HEK293 (cell line): ENCODE results near the gene VAMP8.

Experiments
- CTCF ChIA-PET: fragments of 350-600 bp; formaldehyde crosslinking; extraction: SDS; loops from one replicate; lab custom pipeline; 2021; ENCODE audit warnings: antibody characterized with exemption; lab: Yijun Ruan, JAX
- POLR2A ChIA-PET: fragments of 300-600 bp; formaldehyde crosslinking; extraction: SDS; loops from one replicate; lab custom pipeline; 2020; ENCODE audit warnings: antibody characterized with exemption, inconsistent platforms; lab: Yijun Ruan, JAX
- H3K27ac ChIP-seq: fragments of 200-500 bp; sonication (Bioruptor generic); 2 replicates; pipeline ENCODE4 v1.5.1; 2014; ENCODE audit warnings: low read depth, low read length, control low read depth, inconsistent platforms; ENCODE audit errors: extremely low read depth
- H3K36me3 ChIP-seq, 2 experiments: fragments of 200-500 bp in 1 of 2; sonication (Bioruptor generic) in 1 of 2; 1 replicate in 1 of 2; 2 replicates in 1 of 2; pipeline ENCODE4 v1.5.1; 2014 to 2017; ENCODE audit warnings: inconsistent platforms in 2 of 2, low read length in 2 of 2; ENCODE audit not compliant: control insufficient read depth in 2 of 2, insufficient read depth in 1 of 2
- H3K4me1 ChIP-seq: fragments of 200-500 bp; sonication (Bioruptor generic); 2 replicates; pipeline ENCODE4 v1.5.1; 2014; ENCODE audit warnings: mild to moderate bottlenecking, low read length, inconsistent platforms; ENCODE audit not compliant: control insufficient read depth, insufficient read depth
- H3K4me3 ChIP-seq: 2 replicates; pipeline ENCODE4 v1.5.1; 2011; ENCODE audit warnings: low read depth, mild to moderate bottlenecking, control low read depth, low read length, moderate library complexity
- H3K9me3 ChIP-seq: fragments of 200-500 bp; sonication (Bioruptor generic); 2 replicates; pipeline ENCODE4 v1.5.1; 2014; ENCODE audit warnings: low read depth, low read length, inconsistent platforms; ENCODE audit not compliant: control insufficient read depth, insufficient read depth
- GLIS2 ChIP-seq: fragments of 450-650 bp; formaldehyde crosslinking; IDR thresholded peaks from 2 replicates; pipeline ENCODE4 v1.5.1; 2016; ENCODE audit warnings: missing biosample characterization, missing genetic modification characterization
- HIC1 ChIP-seq: fragments of 450-650 bp; formaldehyde crosslinking; IDR thresholded peaks from 2 replicates; pipeline ENCODE4 v1.5.1; 2016; ENCODE audit warnings: missing biosample characterization, missing genetic modification characterization
- IKZF3 ChIP-seq: fragments of 450-650 bp; IDR thresholded peaks from 2 replicates; pipeline ENCODE4 v1.5.0; 2018; ENCODE audit warnings: missing biosample characterization, mild to moderate bottlenecking, missing genetic modification characterization, moderate library complexity
- SP3 ChIP-seq: fragments of 450-650 bp; formaldehyde crosslinking; IDR thresholded peaks from 2 replicates; pipeline ENCODE4 v1.5.1; 2016; ENCODE audit warnings: missing biosample characterization, missing genetic modification characterization
- ZBTB17 ChIP-seq: fragments of 450-650 bp; formaldehyde crosslinking; IDR thresholded peaks from 2 replicates; pipeline ENCODE4 v1.5.1; 2016; ENCODE audit warnings: missing biosample characterization, missing genetic modification characterization
- ZBTB20 ChIP-seq: fragments of 450-650 bp; formaldehyde crosslinking; IDR thresholded peaks from 2 replicates; pipeline ENCODE4 v1.5.1; 2016; ENCODE audit warnings: missing biosample characterization, missing genetic modification characterization
- ZBTB44 ChIP-seq: fragments of 450-650 bp; IDR thresholded peaks from 2 replicates; pipeline ENCODE4 v1.5.1; 2018; ENCODE audit warnings: missing biosample characterization, mild to moderate bottlenecking, missing genetic modification characterization
- ZBTB48 ChIP-seq: fragments of 450-650 bp; formaldehyde crosslinking; IDR thresholded peaks from 2 replicates; pipeline ENCODE4 v1.5.1; 2016; ENCODE audit warnings: missing biosample characterization, missing genetic modification characterization
- ZBTB8A ChIP-seq: fragments of 450-650 bp; formaldehyde crosslinking; IDR thresholded peaks from 2 replicates; pipeline ENCODE4 v1.5.1; 2016; ENCODE audit warnings: missing biosample characterization, missing genetic modification characterization
- ZNF10 ChIP-seq: fragments of 450-650 bp; formaldehyde crosslinking; IDR thresholded peaks from 2 replicates; pipeline ENCODE4 v1.5.1; 2017; ENCODE audit warnings: missing biosample characterization, missing genetic modification characterization
- ZNF335 ChIP-seq: fragments of 450-650 bp; formaldehyde crosslinking; conservative IDR thresholded peaks from 2 replicates; pipeline ENCODE4 v1.5.1; 2016; ENCODE audit warnings: missing biosample characterization, missing genetic modification characterization
- ZNF341 ChIP-seq: fragments of 450-650 bp; formaldehyde crosslinking; IDR thresholded peaks from 2 replicates; pipeline ENCODE4; 2016; ENCODE audit warnings: low read depth, missing biosample characterization, missing genetic modification characterization
- ZNF37A ChIP-seq: fragments of 450-650 bp; IDR thresholded peaks from 2 replicates; pipeline ENCODE4 v1.5.1; 2018; ENCODE audit warnings: missing biosample characterization, missing genetic modification characterization
- ZNF561 ChIP-seq: fragments of 450-650 bp; IDR thresholded peaks from 2 replicates; pipeline ENCODE4 v1.5.1; 2018; ENCODE audit warnings: missing biosample characterization, missing genetic modification characterization, borderline replicate concordance
- ZNF600 ChIP-seq: fragments of 450-650 bp; formaldehyde crosslinking; IDR thresholded peaks from 2 replicates; pipeline ENCODE4 v1.5.1; 2016; ENCODE audit warnings: missing biosample characterization, missing genetic modification characterization
- ZNF76 ChIP-seq: fragments of 450-650 bp; formaldehyde crosslinking; IDR thresholded peaks from 2 replicates; pipeline ENCODE4; 2016; ENCODE audit warnings: low read depth, missing biosample characterization, missing genetic modification characterization, borderline replicate concordance
- ZNF776 ChIP-seq: fragments of 450-650 bp; formaldehyde crosslinking; IDR thresholded peaks from 2 replicates; pipeline ENCODE4 v1.5.0; 2017; ENCODE audit warnings: missing biosample characterization, missing genetic modification characterization, borderline replicate concordance
- ZNF791 ChIP-seq: fragments of 450-650 bp; formaldehyde crosslinking; IDR thresholded peaks from 2 replicates; pipeline ENCODE4 v1.5.1; 2016; ENCODE audit warnings: missing biosample characterization, missing genetic modification characterization
- ZXDB ChIP-seq: fragments of 450-650 bp; formaldehyde crosslinking; IDR thresholded peaks from 2 replicates; pipeline ENCODE4 v1.5.1; 2016; ENCODE audit warnings: missing biosample characterization, missing genetic modification characterization
- TF ChIP-seq, protein P1 (sequence below): fragments of 450-650 bp; formaldehyde crosslinking; IDR thresholded peaks from 2 replicates; pipeline ENCODE4 v1.5.1; 2016; ENCODE audit warnings: missing biosample characterization, missing genetic modification characterization
- TF ChIP-seq, protein P2 (sequence below): fragments of 450-650 bp; formaldehyde crosslinking; IDR thresholded peaks from 2 replicates; pipeline ENCODE4 v1.5.1; 2016; ENCODE audit warnings: missing biosample characterization, missing genetic modification characterization

VAMP8 gene

DNA sequence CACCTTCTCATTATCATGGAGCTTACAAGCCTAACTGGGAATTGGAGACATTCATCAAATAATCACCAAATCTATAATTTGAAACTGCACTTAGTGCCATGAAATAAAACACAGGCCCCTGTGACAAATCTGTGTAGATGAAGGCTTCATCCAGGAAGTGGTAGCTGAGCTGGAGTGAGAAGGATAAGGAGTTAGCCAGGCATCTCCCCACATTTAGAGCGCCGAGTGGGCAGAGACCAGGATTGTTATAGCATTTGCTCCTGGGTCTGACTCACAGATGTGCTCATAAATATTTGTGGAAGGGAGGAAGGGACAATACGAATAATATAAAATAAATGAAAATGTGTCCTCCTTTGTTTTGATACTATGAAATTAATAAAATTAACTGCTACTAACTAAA is 40.9 kb upstream of the VAMP8 start:
- TF ChIP-seq ZBTB17 (tag by site-specific recombination) (peak; percentile 94), ZNF561 (no peak)
- TF ChIP-seq, all 188 proteins: peak for 1
- no peak overlapping the region for H3K27ac ChIP-seq
- H3K9me3 ChIP-seq, result no peaks in the 10 kb centered on the region
- no peak overlapping the region for H3K4me3 ChIP-seq
- H3K4me1 ChIP-seq, result 0 out of 2 replicates have a peak, but pooled peaks cover 2% of the 10 kb centered on the region
- ChIA-PET CTCF (interaction anchor here (0.7 to 9.1 kb wide), 4 partner anchors 50 to 116 kb away, joined by 3 to 73 read pairs (median 3); partner anchors contain the start of gene SH2D6), POLR2A (interaction anchor here (1.9 to 5.3 kb wide), 3 partner anchors 12 to 118 kb away, joined by 7 to 106 read pairs (median 11); partner anchors contain the start of gene SH2D6)
- H3K36me3 ChIP-seq, result peaks cover 4 to 20% of the 10 kb centered on the region in 2 experiments; a peak in 2 of 3 replicates

GRCh38 chr2:85537600-85538506 is 39.5 kb upstream of the VAMP8 start:
- ChIA-PET POLR2A (interaction anchor here (0.5 to 5.3 kb wide), 35 partner anchors 13 to 568 kb away, joined by 3 to 106 read pairs (median 7); partner anchors contain the start of genes ELMOD3, GGCX, POLR1A and PTCD3), CTCF (interaction anchor here (0.5 to 9.1 kb wide), 11 partner anchors 11 to 183 kb away, joined by 3 to 73 read pairs (median 3); partner anchors contain the start of gene SH2D6)
- Histone ChIP-seq H3K4me1 (0 out of 2 replicates have a peak, but pooled peaks cover 2% of the 10 kb centered on the region), H3K27ac (peak overlapping the region; percentile 99), H3K4me3 (peak overlapping the region; percentile 59), H3K9me3 (no peaks in the 10 kb centered on the region), H3K36me3 (peaks cover 16 to 34% of the 10 kb centered on the region in 2 experiments)
- peak; percentile 39; the same call in 1 of the 2 replicates for TF ChIP-seq ZBTB20 (tag by site-specific recombination)
- TF ChIP-seq, protein P1, sequence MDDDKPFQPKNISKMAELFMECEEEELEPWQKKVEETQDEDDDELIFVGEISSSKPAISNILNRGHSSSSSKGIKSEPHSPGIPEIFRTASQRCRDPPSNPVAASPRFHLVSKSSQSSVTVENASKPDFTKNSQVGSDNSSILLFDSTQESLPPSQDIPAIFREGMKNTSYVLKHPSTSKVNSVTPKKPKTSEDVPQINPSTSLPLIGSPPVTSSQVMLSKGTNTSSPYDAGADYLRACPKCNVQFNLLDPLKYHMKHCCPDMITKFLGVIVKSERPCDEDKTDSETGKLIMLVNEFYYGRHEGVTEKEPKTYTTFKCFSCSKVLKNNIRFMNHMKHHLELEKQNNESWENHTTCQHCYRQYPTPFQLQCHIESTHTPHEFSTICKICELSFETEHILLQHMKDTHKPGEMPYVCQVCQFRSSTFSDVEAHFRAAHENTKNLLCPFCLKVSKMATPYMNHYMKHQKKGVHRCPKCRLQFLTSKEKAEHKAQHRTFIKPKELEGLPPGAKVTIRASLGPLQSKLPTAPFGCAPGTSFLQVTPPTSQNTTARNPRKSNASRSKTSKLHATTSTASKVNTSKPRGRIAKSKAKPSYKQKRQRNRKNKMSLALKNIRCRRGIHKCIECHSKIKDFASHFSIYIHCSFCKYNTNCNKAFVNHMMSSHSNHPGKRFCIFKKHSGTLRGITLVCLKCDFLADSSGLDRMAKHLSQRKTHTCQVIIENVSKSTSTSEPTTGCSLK (tag by site-specific recombination), result no peak
- TF ChIP-seq ZNF10 (tag by site-specific recombination), result peak; percentile 67; the same call in 1 of the 2 replicates
- TF ChIP-seq ZNF600 (tag by site-specific recombination), result peak; percentile 55; the same call in 1 of the 2 replicates
- peak; percentile 61 for TF ChIP-seq ZNF341
- peak; percentile 36; the same call in 1 of the 2 replicates for TF ChIP-seq SP3
- TF ChIP-seq ZBTB44 (tag by site-specific recombination), result 0 out of 2 replicates have a peak, but pooled peaks have one; percentile 9
- no peak for TF ChIP-seq HIC1
- TF ChIP-seq GLIS2, result peak; percentile 90
- peak; percentile 65 for TF ChIP-seq ZNF335
- TF ChIP-seq ZNF791 (tag by site-specific recombination), result no peak
- no peak for TF ChIP-seq ZNF776 (tag by site-specific recombination)
- 0 out of 2 replicates have a peak, but pooled peaks have one; percentile 46 for TF ChIP-seq ZNF76 (tag by site-specific recombination)
- TF ChIP-seq, protein P2, sequence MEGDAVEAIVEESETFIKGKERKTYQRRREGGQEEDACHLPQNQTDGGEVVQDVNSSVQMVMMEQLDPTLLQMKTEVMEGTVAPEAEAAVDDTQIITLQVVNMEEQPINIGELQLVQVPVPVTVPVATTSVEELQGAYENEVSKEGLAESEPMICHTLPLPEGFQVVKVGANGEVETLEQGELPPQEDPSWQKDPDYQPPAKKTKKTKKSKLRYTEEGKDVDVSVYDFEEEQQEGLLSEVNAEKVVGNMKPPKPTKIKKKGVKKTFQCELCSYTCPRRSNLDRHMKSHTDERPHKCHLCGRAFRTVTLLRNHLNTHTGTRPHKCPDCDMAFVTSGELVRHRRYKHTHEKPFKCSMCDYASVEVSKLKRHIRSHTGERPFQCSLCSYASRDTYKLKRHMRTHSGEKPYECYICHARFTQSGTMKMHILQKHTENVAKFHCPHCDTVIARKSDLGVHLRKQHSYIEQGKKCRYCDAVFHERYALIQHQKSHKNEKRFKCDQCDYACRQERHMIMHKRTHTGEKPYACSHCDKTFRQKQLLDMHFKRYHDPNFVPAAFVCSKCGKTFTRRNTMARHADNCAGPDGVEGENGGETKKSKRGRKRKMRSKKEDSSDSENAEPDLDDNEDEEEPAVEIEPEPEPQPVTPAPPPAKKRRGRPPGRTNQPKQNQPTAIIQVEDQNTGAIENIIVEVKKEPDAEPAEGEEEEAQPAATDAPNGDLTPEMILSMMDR (tag by site-specific recombination), result peak; percentile 69
- peak; percentile 66 for TF ChIP-seq IKZF3 (tag by site-specific recombination)
- peak; percentile 26; the same call in 1 of the 2 replicates for TF ChIP-seq ZXDB (tag by site-specific recombination)
- no peak for TF ChIP-seq ZNF37A
- TF ChIP-seq ZBTB48 (tag by site-specific recombination), result peak; percentile 64
- TF ChIP-seq ZBTB8A, result peak; percentile 55
- peak; percentile 83; the same call in 1 of the 2 replicates for TF ChIP-seq ZBTB17 (tag by site-specific recombination)
